ENCODE measurements around the gene EXT2.

Gene EXT2

GRCh38 chr11:44203270-44204043 is 108.0 kb downstream of the EXT2 start:
- Histone ChIP-seq H3K27me3 (ENCODE audit: control insufficient read depth in 1 of 2, insufficient read depth in 1 of 2, low read length in 2 of 2) (no peaks in the 10 kb centered on the region), H3K4me3 (ENCODE audit: insufficient read depth in 1 of 2, low read depth in 1 of 2, low read length in 2 of 2) (no peak overlapping the region), H4K8ac (ENCODE audit: low read length) (no peak overlapping the region), H3K4ac (ENCODE audit: low read depth in 1 of 2, low read length in 2 of 2) (no peak overlapping the region), H2AK5ac (ENCODE audit: low read length, severe bottlenecking) (no peak overlapping the region), H3K36me3 (ENCODE audit: control insufficient read depth in 1 of 2, insufficient read depth in 2 of 2, low read depth in 1 of 2, low read length in 2 of 2) (peaks cover 3 to 49% of the 10 kb centered on the region in 2 experiments), H3K4me1 (ENCODE audit: control insufficient read depth, insufficient read depth, low read depth, low read length) (peaks cover 2% of the 10 kb centered on the region), H3K18ac (ENCODE audit: low read depth in 1 of 2, low read length in 2 of 2) (no peak overlapping the region), H4K91ac (ENCODE audit: low read length) (no peak overlapping the region), H2BK12ac (ENCODE audit: low read length in 2 of 2) (no peak overlapping the region), H2BK15ac (ENCODE audit: low read depth, poor library complexity, severe bottlenecking) (no peak overlapping the region), H3K4me2 (ENCODE audit: low read length, poor library complexity, severe bottlenecking) (no peak overlapping the region), H3K27ac (ENCODE audit: low read length, poor library complexity, severe bottlenecking) (no peak overlapping the region), H2BK120ac (ENCODE audit: low read depth, low read length) (no peak overlapping the region), H2AFZ (ENCODE audit: low read depth, low read length) (no peak overlapping the region), H2BK5ac (ENCODE audit: low read depth, low read length, poor library complexity, severe bottlenecking) (no peak overlapping the region), H3K14ac (ENCODE audit: low read length in 2 of 2) (no peak overlapping the region), H3K9me3 (ENCODE audit: control insufficient read depth, low read length) (no peaks in the 10 kb centered on the region), H3K79me1 (replicated peaks; ENCODE audit: low read length, poor library complexity, severe bottlenecking) (peaks cover 4% of the 10 kb centered on the region), H3K9ac (ENCODE audit: low read length) (no peak overlapping the region), H3K23ac (ENCODE audit: low read length in 2 of 2) (no peak overlapping the region)
- no peak for DNase-seq
- WGBS, result 100% methylated on average over 3 of the region's 3 CpGs

GRCh38 chr11:44205352-44205751 is 109.9 kb downstream of the EXT2 start:
- DNase-seq, result no peak
- Histone ChIP-seq H2BK120ac (ENCODE audit: low read depth, low read length) (no peak overlapping the region), H2BK5ac (ENCODE audit: low read depth, low read length, poor library complexity, severe bottlenecking) (no peak overlapping the region)

GRCh38 chr11:44205836-44206235 is 110.4 kb downstream of the EXT2 start:
- no peak overlapping the region for H3K4me2 ChIP-seq (ENCODE audit: low read length, poor library complexity, severe bottlenecking)
- H3K4me1 ChIP-seq (ENCODE audit: control insufficient read depth, insufficient read depth, low read depth, low read length), result peaks cover 2% of the 10 kb centered on the region
- no peak overlapping the region for H2BK5ac ChIP-seq (ENCODE audit: low read depth, low read length, poor library complexity, severe bottlenecking)
- no peak overlapping the region for H2BK12ac ChIP-seq (ENCODE audit: low read length in 2 of 2)
- no peak overlapping the region for H3K14ac ChIP-seq (ENCODE audit: low read length in 2 of 2)
- no peak overlapping the region for H4K8ac ChIP-seq (ENCODE audit: low read length)
- H3K18ac ChIP-seq (ENCODE audit: low read depth in 1 of 2, low read length in 2 of 2), result no peak overlapping the region
- no peak overlapping the region for H2AFZ ChIP-seq (ENCODE audit: low read depth, low read length)
- H3K4ac ChIP-seq (ENCODE audit: low read depth in 1 of 2, low read length in 2 of 2), result no peak overlapping the region
- no peaks in the 10 kb centered on the region for H3K27me3 ChIP-seq (ENCODE audit: control insufficient read depth in 1 of 2, insufficient read depth in 1 of 2, low read length in 2 of 2)
- 93% methylated on average over 1 of the region's 2 CpGs for WGBS
- H2BK120ac ChIP-seq (ENCODE audit: low read depth, low read length), result no peak overlapping the region
- peaks cover 3 to 45% of the 10 kb centered on the region in 2 experiments for H3K36me3 ChIP-seq (ENCODE audit: control insufficient read depth in 1 of 2, insufficient read depth in 2 of 2, low read depth in 1 of 2, low read length in 2 of 2)
- peaks cover 4% of the 10 kb centered on the region for H3K79me1 ChIP-seq (replicated peaks; ENCODE audit: low read length, poor library complexity, severe bottlenecking)
- no peak overlapping the region for H3K27ac ChIP-seq (ENCODE audit: low read length, poor library complexity, severe bottlenecking)
- no peak overlapping the region for H3K9ac ChIP-seq (ENCODE audit: low read length)
- no peak overlapping the region for H4K91ac ChIP-seq (ENCODE audit: low read length)
- no peak for DNase-seq
- no peak overlapping the region for H2AK5ac ChIP-seq (ENCODE audit: low read length, severe bottlenecking)
- H3K4me3 ChIP-seq (ENCODE audit: insufficient read depth in 1 of 2, low read depth in 1 of 2, low read length in 2 of 2), result no peak overlapping the region
- no peak overlapping the region for H3K23ac ChIP-seq (ENCODE audit: low read length in 2 of 2)
- no peak overlapping the region for H2BK15ac ChIP-seq (ENCODE audit: low read depth, poor library complexity, severe bottlenecking)
- H3K9me3 ChIP-seq (ENCODE audit: control insufficient read depth, low read length), result no peaks in the 10 kb centered on the region

More at GRCh38 chr11:44205352-44205751, 109.9 kb downstream of the EXT2 start:
- H3K9me3 ChIP-seq (ENCODE audit: control insufficient read depth, low read length), result no peaks in the 10 kb centered on the region
- H4K91ac ChIP-seq (ENCODE audit: low read length), result no peak overlapping the region
- H3K4me1 ChIP-seq (ENCODE audit: control insufficient read depth, insufficient read depth, low read depth, low read length), result peaks cover 2% of the 10 kb centered on the region
- no peak overlapping the region for H3K27ac ChIP-seq (ENCODE audit: low read length, poor library complexity, severe bottlenecking)
- H2AK5ac ChIP-seq (ENCODE audit: low read length, severe bottlenecking), result no peak overlapping the region
- no peak overlapping the region for H3K18ac ChIP-seq (ENCODE audit: low read depth in 1 of 2, low read length in 2 of 2)
- H3K9ac ChIP-seq (ENCODE audit: low read length), result no peak overlapping the region
- no peak overlapping the region for H4K8ac ChIP-seq (ENCODE audit: low read length)
- no peak overlapping the region for H3K23ac ChIP-seq (ENCODE audit: low read length in 2 of 2)
- no peak overlapping the region for H3K14ac ChIP-seq (ENCODE audit: low read length in 2 of 2)
- no peak overlapping the region for H3K4me3 ChIP-seq (ENCODE audit: insufficient read depth in 1 of 2, low read depth in 1 of 2, low read length in 2 of 2)
- H3K4me2 ChIP-seq (ENCODE audit: low read length, poor library complexity, severe bottlenecking), result no peak overlapping the region
- H3K79me1 ChIP-seq (replicated peaks; ENCODE audit: low read length, poor library complexity, severe bottlenecking), result peaks cover 4% of the 10 kb centered on the region
- WGBS, result 85% methylated on average over 3 of the region's 3 CpGs
- H3K4ac ChIP-seq (ENCODE audit: low read depth in 1 of 2, low read length in 2 of 2), result no peak overlapping the region
- H2BK12ac ChIP-seq (ENCODE audit: low read length in 2 of 2), result no peak overlapping the region
- H3K36me3 ChIP-seq (ENCODE audit: control insufficient read depth in 1 of 2, insufficient read depth in 2 of 2, low read depth in 1 of 2, low read length in 2 of 2), result peaks cover 3 to 48% of the 10 kb centered on the region in 2 experiments
- no peak overlapping the region for H2BK15ac ChIP-seq (ENCODE audit: low read depth, poor library complexity, severe bottlenecking)
- no peak overlapping the region for H2AFZ ChIP-seq (ENCODE audit: low read depth, low read length)
- no peaks in the 10 kb centered on the region for H3K27me3 ChIP-seq (ENCODE audit: control insufficient read depth in 1 of 2, insufficient read depth in 1 of 2, low read length in 2 of 2)

GRCh38 chr11:44207292-44207691 is 111.8 kb downstream of the EXT2 start:
- H3K4me2 ChIP-seq (ENCODE audit: low read length, poor library complexity, severe bottlenecking), result no peak overlapping the region
- no peak overlapping the region for H2BK5ac ChIP-seq (ENCODE audit: low read depth, low read length, poor library complexity, severe bottlenecking)
- no peak overlapping the region for H3K14ac ChIP-seq (ENCODE audit: low read length in 2 of 2)
- H3K4me1 ChIP-seq (ENCODE audit: control insufficient read depth, insufficient read depth, low read depth, low read length), result peaks cover 2% of the 10 kb centered on the region
- H2BK120ac ChIP-seq (ENCODE audit: low read depth, low read length), result no peak overlapping the region
- no peak overlapping the region for H3K4me3 ChIP-seq (ENCODE audit: insufficient read depth in 1 of 2, low read depth in 1 of 2, low read length in 2 of 2)
- no peak overlapping the region for H3K23ac ChIP-seq (ENCODE audit: low read length in 2 of 2)
- H3K4ac ChIP-seq (ENCODE audit: low read depth in 1 of 2, low read length in 2 of 2), result no peak overlapping the region
- WGBS, result 34% methylated on average over 7 of the region's 7 CpGs
- peaks cover 5% of the 10 kb centered on the region for H3K9me3 ChIP-seq (ENCODE audit: control insufficient read depth, low read length)
- no peak overlapping the region for H2AK5ac ChIP-seq (ENCODE audit: low read length, severe bottlenecking)
- peaks cover 3 to 34% of the 10 kb centered on the region in 2 experiments for H3K36me3 ChIP-seq (ENCODE audit: control insufficient read depth in 1 of 2, insufficient read depth in 2 of 2, low read depth in 1 of 2, low read length in 2 of 2)
- no peak overlapping the region for H3K9ac ChIP-seq (ENCODE audit: low read length)
- DNase-seq, result no peak
- no peak overlapping the region for H4K91ac ChIP-seq (ENCODE audit: low read length)
- H4K8ac ChIP-seq (ENCODE audit: low read length), result no peak overlapping the region
- no peak overlapping the region for H3K27ac ChIP-seq (ENCODE audit: low read length, poor library complexity, severe bottlenecking)
- peaks cover 4% of the 10 kb centered on the region for H3K79me1 ChIP-seq (replicated peaks; ENCODE audit: low read length, poor library complexity, severe bottlenecking)
- no peak overlapping the region for H2BK12ac ChIP-seq (ENCODE audit: low read length in 2 of 2)
- H2BK15ac ChIP-seq (ENCODE audit: low read depth, poor library complexity, severe bottlenecking), result no peak overlapping the region
- no peak overlapping the region for H2AFZ ChIP-seq (ENCODE audit: low read depth, low read length)
- H3K27me3 ChIP-seq (ENCODE audit: control insufficient read depth in 1 of 2, insufficient read depth in 1 of 2, low read length in 2 of 2), result no peaks in the 10 kb centered on the region
- no peak overlapping the region for H3K18ac ChIP-seq (ENCODE audit: low read depth in 1 of 2, low read length in 2 of 2)
